ENCODE data around the gene LGALS9B. TPM values are rescaled to one million over a fixed set of nuclear protein-coding genes. Genes with fewer than 3 reads are reported as not detected.
"Not testable (repeated sequence)": the region's sequence is repeated elsewhere in the genome, so short reads cannot be mapped to it uniquely, and the experiment has no call there.

LGALS9B gene
- total and polyA plus RNA-seq, 2 of the 13 experiments (the other 11 are each of a cell fraction or from before 2014, with no cell fraction given) = not detected

DNA sequence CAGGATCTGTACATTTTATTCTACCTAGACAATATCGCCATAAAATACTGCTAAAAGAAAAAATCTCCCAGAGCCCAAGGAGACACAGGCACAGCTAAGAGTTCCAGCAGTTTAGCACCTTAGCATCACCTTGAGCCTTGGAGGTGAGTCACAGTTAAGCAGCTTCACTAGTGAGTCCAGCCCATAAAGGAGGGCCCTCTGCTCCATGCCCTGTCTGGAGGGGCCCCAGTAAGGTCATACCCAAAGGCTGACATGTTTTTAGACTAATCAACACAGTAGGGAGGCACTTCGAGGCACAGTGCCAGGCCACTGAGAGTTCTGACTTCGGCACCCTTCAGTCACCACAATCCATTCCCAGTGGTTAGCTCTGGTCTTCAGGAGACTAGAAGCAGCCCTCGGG, 2.6 kb upstream of the LGALS9B start:
- 4% methylated on average over 2 of the region's 4 CpGs for WGBS (ENCODE audit: low lambda C conversion rate)
- ATAC-seq; POLR2A ChIA-PET; DNase-seq (ENCODE audit: low spot score); H3K27me3 ChIP-seq (ENCODE audit: control insufficient read depth in 1 of 2, insufficient read depth in 2 of 2, low read length in 2 of 2); H3K4me1 ChIP-seq (ENCODE audit: insufficient read depth, low read length); H3K4me3 ChIP-seq (replicated peaks in 1 of 3; ENCODE audit: insufficient read depth in 1 of 3, low read depth in 2 of 3, low read length in 3 of 3); BruUV-seq (replicated peaks); H3K4me2 ChIP-seq (ENCODE audit: low read depth, low read length); H3K36me3 ChIP-seq (replicated peaks in 1 of 2; ENCODE audit: control insufficient read depth in 1 of 2, insufficient read depth in 2 of 2, low read length in 2 of 2); H3K9ac ChIP-seq (ENCODE audit: insufficient read depth, low read depth, low read length); FAIRE-seq; intact Hi-C loops (cut with micrococcal nuclease; ENCODE audit: unreplicated experiment); H4K20me1 ChIP-seq (ENCODE audit: insufficient read depth, low read length); in situ Hi-C loops (cut with HindIII; ENCODE audit: extremely low pct_ligation_motif_present, low pct_unique_long_range_greater_than_20kb); CTCF ChIA-PET (ENCODE audit: low intra/inter-chr PET ratio, low total read pairs); H3K27ac ChIP-seq (ENCODE audit: extremely low read length, insufficient read depth, low read length); H3K79me2 ChIP-seq (ENCODE audit: insufficient read depth, low read length); H3K9me3 ChIP-seq (ENCODE audit: low read length); H2AFZ ChIP-seq (ENCODE audit: low read length): not testable (repeated sequence)

DNA sequence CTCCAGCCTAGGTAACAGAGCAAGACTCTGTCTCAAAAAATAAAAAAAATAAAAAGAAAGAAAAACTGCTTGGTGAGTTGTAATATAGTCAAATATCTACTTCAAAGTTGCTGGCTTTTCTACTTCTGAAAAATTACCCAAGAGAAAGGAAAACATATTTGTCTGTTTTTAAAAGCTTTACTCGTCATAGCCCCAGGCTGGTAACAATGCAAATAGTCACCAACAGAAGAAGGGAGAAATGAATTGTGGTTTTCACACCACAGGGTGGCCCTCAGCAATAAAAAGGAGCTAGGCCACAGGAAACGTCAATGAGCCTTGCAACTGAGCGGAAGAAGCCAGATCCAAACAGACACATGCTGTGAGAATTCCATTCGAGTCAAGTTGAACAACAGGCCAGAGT, 1.8 kb upstream of the LGALS9B start:
- CTCF ChIA-PET (ENCODE audit: low intra/inter-chr PET ratio, low total read pairs); BruUV-seq (replicated peaks); H3K27me3 ChIP-seq (ENCODE audit: control insufficient read depth in 1 of 2, insufficient read depth in 2 of 2, low read length in 2 of 2); H3K27ac ChIP-seq (ENCODE audit: extremely low read length, insufficient read depth, low read length); H3K36me3 ChIP-seq (replicated peaks in 1 of 2; ENCODE audit: control insufficient read depth in 1 of 2, insufficient read depth in 2 of 2, low read length in 2 of 2); H3K9me3 ChIP-seq (ENCODE audit: low read length); H3K79me2 ChIP-seq (ENCODE audit: insufficient read depth, low read length); H3K9ac ChIP-seq (ENCODE audit: insufficient read depth, low read depth, low read length); H3K4me3 ChIP-seq (replicated peaks in 1 of 3; ENCODE audit: insufficient read depth in 1 of 3, low read depth in 2 of 3, low read length in 3 of 3); H2AFZ ChIP-seq (ENCODE audit: low read length); in situ Hi-C loops (cut with HindIII; ENCODE audit: extremely low pct_ligation_motif_present, low pct_unique_long_range_greater_than_20kb); H3K4me2 ChIP-seq (ENCODE audit: low read depth, low read length); DNase-seq (ENCODE audit: low spot score); intact Hi-C loops (cut with micrococcal nuclease; ENCODE audit: unreplicated experiment); FAIRE-seq; H4K20me1 ChIP-seq (ENCODE audit: insufficient read depth, low read length); ATAC-seq; POLR2A ChIA-PET; H3K4me1 ChIP-seq (ENCODE audit: insufficient read depth, low read length): not testable (repeated sequence)
- WGBS (ENCODE audit: low lambda C conversion rate) = 0% methylated on average over 1 of the region's 4 CpGs

DNA sequence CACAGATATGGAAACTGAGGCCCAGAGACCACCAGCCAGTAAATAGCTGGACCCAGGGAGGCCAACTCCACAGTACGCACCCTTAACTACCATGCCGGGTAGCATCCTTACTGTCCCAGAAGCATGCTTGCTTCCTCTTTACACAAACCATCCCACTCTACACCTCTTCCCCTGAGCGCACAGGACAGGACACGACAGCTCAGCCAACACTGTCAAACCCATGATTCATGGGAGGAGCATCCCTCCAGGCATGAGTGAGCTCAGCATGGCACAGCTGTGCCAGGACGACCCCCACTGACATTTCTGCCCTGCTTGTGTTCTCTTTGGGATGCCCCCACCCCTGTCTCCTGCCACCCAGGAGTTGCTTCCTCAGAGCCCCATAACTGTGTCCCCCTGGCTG, 340 bp downstream of the LGALS9B start:
- ATAC-seq; intact Hi-C loops (cut with micrococcal nuclease; ENCODE audit: unreplicated experiment); H3K36me3 ChIP-seq (replicated peaks in 1 of 2; ENCODE audit: control insufficient read depth in 1 of 2, insufficient read depth in 2 of 2, low read length in 2 of 2); CTCF ChIA-PET (ENCODE audit: low intra/inter-chr PET ratio, low total read pairs); H3K4me2 ChIP-seq (ENCODE audit: low read depth, low read length); H3K4me1 ChIP-seq (ENCODE audit: insufficient read depth, low read length); H2AFZ ChIP-seq (ENCODE audit: low read length); BruUV-seq (replicated peaks); H3K27me3 ChIP-seq (ENCODE audit: control insufficient read depth in 1 of 2, insufficient read depth in 2 of 2, low read length in 2 of 2); H3K4me3 ChIP-seq (replicated peaks in 1 of 3; ENCODE audit: insufficient read depth in 1 of 3, low read depth in 2 of 3, low read length in 3 of 3); DNase-seq (ENCODE audit: low spot score); H4K20me1 ChIP-seq (ENCODE audit: insufficient read depth, low read length); H3K27ac ChIP-seq (ENCODE audit: extremely low read length, insufficient read depth, low read length); in situ Hi-C loops (cut with HindIII; ENCODE audit: extremely low pct_ligation_motif_present, low pct_unique_long_range_greater_than_20kb); POLR2A ChIA-PET; H3K9ac ChIP-seq (ENCODE audit: insufficient read depth, low read depth, low read length); H3K79me2 ChIP-seq (ENCODE audit: insufficient read depth, low read length); H3K9me3 ChIP-seq (ENCODE audit: low read length); FAIRE-seq: not testable (repeated sequence)
- 10% methylated on average over 3 of the region's 5 CpGs for WGBS (ENCODE audit: low lambda C conversion rate)

DNA sequence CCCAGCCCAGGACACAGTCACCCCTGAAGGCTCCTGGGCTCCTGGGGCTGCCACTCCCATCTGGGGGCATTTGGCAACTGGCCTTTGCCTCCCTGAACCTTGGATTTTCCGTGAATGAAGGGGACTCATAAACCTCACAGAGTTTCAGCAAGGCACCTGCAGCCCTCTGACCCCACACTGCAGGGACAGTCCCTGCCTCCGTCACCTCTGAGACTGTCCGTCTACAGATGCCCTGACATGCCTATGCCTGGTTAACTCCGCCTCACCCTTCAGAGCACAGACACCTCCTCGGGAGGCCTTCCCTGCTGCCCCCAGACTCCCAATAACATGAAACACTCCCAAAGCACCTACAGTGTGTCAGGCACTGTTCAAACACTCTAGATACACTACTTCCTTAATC, 786 bp downstream of the LGALS9B start:
- POLR2A ChIA-PET; BruUV-seq (replicated peaks); H3K27ac ChIP-seq (ENCODE audit: extremely low read length, insufficient read depth, low read length); H3K4me1 ChIP-seq (ENCODE audit: insufficient read depth, low read length); H4K20me1 ChIP-seq (ENCODE audit: insufficient read depth, low read length); H2AFZ ChIP-seq (ENCODE audit: low read length); H3K4me3 ChIP-seq (replicated peaks in 1 of 3; ENCODE audit: insufficient read depth in 1 of 3, low read depth in 2 of 3, low read length in 3 of 3); CTCF ChIA-PET (ENCODE audit: low intra/inter-chr PET ratio, low total read pairs); H3K79me2 ChIP-seq (ENCODE audit: insufficient read depth, low read length); FAIRE-seq; in situ Hi-C loops (cut with HindIII; ENCODE audit: extremely low pct_ligation_motif_present, low pct_unique_long_range_greater_than_20kb); H3K9ac ChIP-seq (ENCODE audit: insufficient read depth, low read depth, low read length); H3K36me3 ChIP-seq (replicated peaks in 1 of 2; ENCODE audit: control insufficient read depth in 1 of 2, insufficient read depth in 2 of 2, low read length in 2 of 2); H3K4me2 ChIP-seq (ENCODE audit: low read depth, low read length); DNase-seq (ENCODE audit: low spot score); intact Hi-C loops (cut with micrococcal nuclease; ENCODE audit: unreplicated experiment); H3K9me3 ChIP-seq (ENCODE audit: low read length); H3K27me3 ChIP-seq (ENCODE audit: control insufficient read depth in 1 of 2, insufficient read depth in 2 of 2, low read length in 2 of 2); ATAC-seq: not testable (repeated sequence)
- 0% methylated on average over 1 of the region's 5 CpGs for WGBS (ENCODE audit: low lambda C conversion rate)
